Activated T-helper 9 cell treated with anti-CD3 and anti-CD28 coated beads, Interleukin-2, amount 50 U/mL, for 16 hours (primary cell): ENCODE results near the gene RDH16.
"Not testable (repeated sequence)": the region's sequence is repeated elsewhere in the genome, so short reads cannot be mapped to it uniquely, and the experiment has no call there.

ENCODE experiments used
- DNase-seq: peaks from one replicate; pipeline ENCODE4 v3.0.0-alpha.2; 2020; ENCODE audit warnings: low read depth

Gene RDH16

GRCh38 chr12:56988207-56988739 lies 30.9 kb upstream of the RDH16 start:
- no peak for DNase-seq

- DNase-seq, result peak; percentile 68
Observed at GRCh38 chr12:56987551-56988053, 30.2 kb upstream of the RDH16 start.

- DNase-seq, result no peak
Observed at GRCh38 chr12:56987011-56987410, 29.6 kb upstream of the RDH16 start.

GRCh38 chr12:56985714-56986113 lies 28.3 kb upstream of the RDH16 start:
- not testable (repeated sequence) for DNase-seq

GRCh38 chr12:56983386-56983785 lies 26.0 kb upstream of the RDH16 start:
- DNase-seq, result no peak

- not testable (repeated sequence) for DNase-seq
Observed at GRCh38 chr12:56982578-56983236, 25.3 kb upstream of the RDH16 start.

- DNase-seq, result no peak
Observed at GRCh38 chr12:56980941-56981530, 23.6 kb upstream of the RDH16 start.

- no peak for DNase-seq
Observed at GRCh38 chr12:56980268-56980667, 22.9 kb upstream of the RDH16 start.

GRCh38 chr12:56979628-56980027 lies 22.2 kb upstream of the RDH16 start:
- no peak for DNase-seq

- no peak for DNase-seq
Observed at GRCh38 chr12:56978397-56979138, 21.2 kb upstream of the RDH16 start.

GRCh38 chr12:56977361-56977760 lies 20.0 kb upstream of the RDH16 start:
- DNase-seq, result not testable (repeated sequence)

GRCh38 chr12:56974224-56974623 lies 16.8 kb upstream of the RDH16 start:
- not testable (repeated sequence) for DNase-seq

GRCh38 chr12:56968910-56969309 lies 11.5 kb upstream of the RDH16 start:
- not testable (repeated sequence) for DNase-seq

- not testable (repeated sequence) for DNase-seq
Observed at GRCh38 chr12:56965997-56966642, 8.7 kb upstream of the RDH16 start.

- DNase-seq, result not testable (repeated sequence)
Observed at GRCh38 chr12:56965124-56965523, 7.7 kb upstream of the RDH16 start.

- DNase-seq, result not testable (repeated sequence)
Observed at GRCh38 chr12:56963557-56963956, 6.1 kb upstream of the RDH16 start.

GRCh38 chr12:56962247-56962646 lies 4.8 kb upstream of the RDH16 start:
- not testable (repeated sequence) for DNase-seq

GRCh38 chr12:56958422-56958821 lies 1.0 kb upstream of the RDH16 start:
- DNase-seq, result no peak

GRCh38 chr12:56955631-56956256 lies 1.7 kb downstream of the RDH16 start:
- DNase-seq, result no peak

- no peak for DNase-seq
Observed at GRCh38 chr12:56954958-56955355, 2.5 kb downstream of the RDH16 start.

- no peak for DNase-seq
Observed at GRCh38 chr12:56954057-56954957, 3.1 kb downstream of the RDH16 start.
